ENCODE results near the gene DUSP1.

DNA sequence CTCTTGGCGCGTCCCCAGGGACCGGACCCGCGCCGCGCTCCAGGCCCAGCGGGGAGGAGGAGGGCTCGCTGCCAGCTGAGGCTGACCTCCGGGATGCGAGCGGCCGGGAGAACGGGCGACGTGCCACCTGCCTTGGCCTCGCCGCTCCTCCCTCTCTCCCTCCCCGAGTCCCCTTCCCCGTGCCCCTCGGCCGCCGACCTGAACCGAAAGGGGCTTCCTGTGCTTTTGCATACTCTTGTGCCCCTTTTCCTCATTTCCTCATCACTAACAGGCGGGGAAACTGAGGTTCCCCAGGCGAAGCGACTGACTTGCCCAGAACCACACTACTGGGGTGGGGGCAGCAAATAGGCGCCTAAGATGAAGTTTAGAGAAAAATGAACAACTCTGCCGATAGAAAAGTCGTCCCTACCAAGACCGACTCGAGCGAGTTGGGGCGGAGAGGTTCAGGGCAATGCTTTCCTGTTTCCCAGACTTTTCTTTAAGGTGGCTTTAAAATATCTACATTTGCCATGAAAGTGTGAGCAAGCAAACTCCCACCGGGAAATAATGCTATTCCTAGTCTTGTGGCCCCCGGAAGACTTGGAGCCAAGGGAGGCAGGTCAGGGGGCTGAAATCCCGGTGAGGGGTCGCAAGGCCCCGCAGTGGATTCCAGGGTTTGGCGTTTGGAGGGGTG is 580 bp upstream of the DUSP1 start:
- TF ChIP-seq CTCF (conservative IDR thresholded peaks at IDR 0.05; ENCODE audit: low read length) (no peak), EZH2phosphoT487 (IDR thresholded peaks at IDR 0.05; ENCODE audit: borderline replicate concordance) (no peak)
